ENCODE data around the gene BRD3. TPM values are rescaled to one million over a fixed set of nuclear protein-coding genes. Genes with fewer than 3 reads are reported as not detected.

Gene BRD3
- total RNA-seq, 1 experiment from 2014 or later: 63.1 TPM

DNA sequence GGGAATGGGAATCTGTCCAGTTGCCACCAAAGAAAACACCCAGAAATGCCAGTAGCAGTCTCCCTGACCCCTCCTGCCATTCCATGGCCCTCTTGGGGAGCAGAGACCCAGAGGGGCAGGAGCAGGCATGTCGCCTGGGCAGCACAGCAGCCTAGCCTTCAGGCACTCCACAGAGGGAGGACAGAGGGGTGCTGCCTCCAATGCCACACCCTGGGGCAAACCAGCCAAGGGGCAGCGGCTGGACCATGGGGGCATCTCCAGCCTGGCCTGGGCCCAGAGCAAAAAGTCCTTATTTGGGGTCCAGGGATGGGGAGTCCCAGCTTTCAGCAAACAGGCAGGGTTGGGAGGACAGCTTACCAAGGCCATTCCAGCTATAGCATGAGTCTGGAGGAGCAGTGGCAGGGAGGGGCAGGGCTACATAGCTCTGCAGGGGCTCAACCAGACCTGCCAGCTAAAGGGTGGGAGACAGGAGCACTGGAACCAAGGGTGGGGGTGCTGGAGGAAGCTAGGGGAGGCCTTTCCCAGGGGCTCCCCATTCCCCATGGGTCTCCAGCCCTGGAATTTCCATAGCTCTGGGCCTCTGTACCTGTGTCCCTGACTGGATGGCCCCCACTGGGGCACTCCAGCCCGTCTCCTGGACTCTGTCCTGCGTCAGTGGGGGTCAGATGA is 6.7 kb downstream of the BRD3 start:
- peaks cover 6% of the 10 kb centered on the region for H3K79me1 ChIP-seq (ENCODE audit: insufficient read depth, low read depth, low read length, poor library complexity, severe bottlenecking)
- H3K9ac ChIP-seq (ENCODE audit: extremely low read depth, insufficient read length, low read length): no peak overlapping the region
- no peaks in the 10 kb centered on the region for H3K23me2 ChIP-seq (ENCODE audit: insufficient read length, low read depth, low read length, poor library complexity, severe bottlenecking)
- no peak overlapping the region for H3K18ac ChIP-seq (ENCODE audit: insufficient read length, low read depth, low read length)
- H2BK15ac ChIP-seq (ENCODE audit: low read depth, low read length): no peak overlapping the region
- no peak overlapping the region for H2BK20ac ChIP-seq (ENCODE audit: low read depth, low read length, poor library complexity, severe bottlenecking)
- H3K14ac ChIP-seq (ENCODE audit: insufficient read depth, low read length): no peak overlapping the region; the same call in 1 of the 2 replicates
- no peak overlapping the region for H2BK120ac ChIP-seq (ENCODE audit: low read depth, low read length, poor library complexity, severe bottlenecking)
- H3K23ac ChIP-seq (ENCODE audit: insufficient read length, low read depth, low read length): no peak overlapping the region
- H2BK5ac ChIP-seq (ENCODE audit: insufficient read length, low read length): no peak overlapping the region
- no CpG with 5 or more reads among the region's 4 CpGs for WGBS (ENCODE audit: extremely low coverage, insufficient read length, low lambda C conversion rate)
- H3K9me3 ChIP-seq (ENCODE audit: control insufficient read depth, low read depth, low read length): no peaks in the 10 kb centered on the region
- peaks cover 79% of the 10 kb centered on the region; the same call in 1 of the 2 replicates for H3K79me2 ChIP-seq (ENCODE audit: insufficient read depth, low read length)
- H3K4me1 Mint-ChIP-seq: peaks cover 24 to 53% of the 10 kb centered on the region in 2 experiments
- peak overlapping the region in 1 of 3 experiments; percentile 74; a peak in 2 of 7 replicates for H3K27ac Mint-ChIP-seq
- no peaks in the 10 kb centered on the region for H3K27me3 Mint-ChIP-seq (ENCODE audit: low read depth)
- no peaks in the 10 kb centered on the region for H3K4me1 ChIP-seq (ENCODE audit: insufficient read depth, low read length)
- no peak overlapping the region for H3T11ph ChIP-seq (ENCODE audit: low read length)
- H4K8ac ChIP-seq (replicated peaks; ENCODE audit: insufficient read length, low read depth, low read length): no peak overlapping the region
- DNase-seq: peak; percentile 21
- peaks cover 2 to 25% (median 6%) of the 10 kb centered on the region in 3 experiments; a peak in 5 of 7 replicates for H3K36me3 Mint-ChIP-seq (ENCODE audit: insufficient read depth in 1 of 3, low read depth in 3 of 3)
- no peak overlapping the region for H2BK12ac ChIP-seq (ENCODE audit: insufficient read length, low read depth, low read length)
- H3K27ac ChIP-seq (ENCODE audit: insufficient read length, low read depth, low read length): no peak overlapping the region
- TF ChIP-seq, protein P1, sequence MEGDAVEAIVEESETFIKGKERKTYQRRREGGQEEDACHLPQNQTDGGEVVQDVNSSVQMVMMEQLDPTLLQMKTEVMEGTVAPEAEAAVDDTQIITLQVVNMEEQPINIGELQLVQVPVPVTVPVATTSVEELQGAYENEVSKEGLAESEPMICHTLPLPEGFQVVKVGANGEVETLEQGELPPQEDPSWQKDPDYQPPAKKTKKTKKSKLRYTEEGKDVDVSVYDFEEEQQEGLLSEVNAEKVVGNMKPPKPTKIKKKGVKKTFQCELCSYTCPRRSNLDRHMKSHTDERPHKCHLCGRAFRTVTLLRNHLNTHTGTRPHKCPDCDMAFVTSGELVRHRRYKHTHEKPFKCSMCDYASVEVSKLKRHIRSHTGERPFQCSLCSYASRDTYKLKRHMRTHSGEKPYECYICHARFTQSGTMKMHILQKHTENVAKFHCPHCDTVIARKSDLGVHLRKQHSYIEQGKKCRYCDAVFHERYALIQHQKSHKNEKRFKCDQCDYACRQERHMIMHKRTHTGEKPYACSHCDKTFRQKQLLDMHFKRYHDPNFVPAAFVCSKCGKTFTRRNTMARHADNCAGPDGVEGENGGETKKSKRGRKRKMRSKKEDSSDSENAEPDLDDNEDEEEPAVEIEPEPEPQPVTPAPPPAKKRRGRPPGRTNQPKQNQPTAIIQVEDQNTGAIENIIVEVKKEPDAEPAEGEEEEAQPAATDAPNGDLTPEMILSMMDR (conservative IDR thresholded peaks at IDR 0.05): no peak
- H3K4ac ChIP-seq (ENCODE audit: low read depth, low read length): no peak overlapping the region
- no peaks in the 10 kb centered on the region for H3K27me3 ChIP-seq (ENCODE audit: insufficient read depth, low read length)
- no peak overlapping the region for H4K91ac ChIP-seq (ENCODE audit: insufficient read length, low read depth, low read length)
- H2AFZ ChIP-seq (ENCODE audit: low read length): no peak overlapping the region
- H3K4me3 Mint-ChIP-seq: no peak overlapping the region
- H3K4me2 ChIP-seq (ENCODE audit: insufficient read depth, insufficient read length, low read length): no peak overlapping the region
- H2AK5ac ChIP-seq (ENCODE audit: insufficient read length, low read length): no peak overlapping the region
- H3K56ac ChIP-seq (ENCODE audit: insufficient read length, low read depth, low read length): no peak overlapping the region
- no peak overlapping the region for H4K5ac ChIP-seq (ENCODE audit: insufficient read length, low read depth, low read length)
- peaks cover 3% of the 10 kb centered on the region for H4K20me1 ChIP-seq (ENCODE audit: control insufficient read depth, insufficient read depth, insufficient read length)
- H3K9me3 Mint-ChIP-seq: no peaks in the 10 kb centered on the region

All from H9 (cell line).